ENCODE data around the gene ABCB9. TPM values are rescaled to one million over a fixed set of nuclear protein-coding genes. Genes with fewer than 3 reads are reported as not detected.

Gene ABCB9
- total RNA-seq, 1 donor from 2014 or later = 1.6 TPM

DNA sequence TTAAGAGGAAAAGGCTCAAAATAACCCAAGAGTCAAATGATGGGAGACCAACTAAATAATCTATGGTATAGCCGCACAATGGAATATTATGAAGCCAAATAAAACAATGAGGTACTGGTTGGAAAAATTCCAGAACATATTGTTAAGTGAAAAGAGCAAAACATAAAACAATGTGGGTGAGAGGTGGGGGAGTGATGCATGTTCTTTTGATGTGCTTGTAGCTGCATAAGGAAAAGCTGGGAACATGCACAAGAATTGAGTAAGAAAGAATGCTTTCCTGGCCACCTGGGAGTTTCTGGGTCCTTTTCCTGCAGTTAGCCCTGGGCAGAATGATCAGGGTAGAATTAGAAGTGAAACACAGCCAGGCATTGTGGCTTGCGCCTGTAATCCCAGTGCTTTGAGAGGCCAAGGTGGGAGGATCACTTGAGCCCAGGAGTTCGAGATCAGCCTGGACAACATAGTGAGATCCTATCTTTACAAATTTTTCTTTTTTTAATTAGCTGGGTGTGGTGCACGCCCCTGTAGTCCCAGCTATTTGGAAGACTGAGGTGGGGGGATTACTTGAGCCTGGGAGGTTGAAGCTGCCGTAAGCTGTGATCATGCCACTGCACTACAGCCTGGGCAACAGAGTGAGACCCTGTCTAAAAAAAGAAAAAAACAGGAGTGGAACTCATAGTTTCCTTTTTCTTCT lies 7.9 kb downstream of the ABCB9 start:
- peaks cover 28% of the 10 kb centered on the region for H3K4me1 ChIP-seq
- H3K4me3 ChIP-seq = no peak overlapping the region
- peaks cover 6% of the 10 kb centered on the region for H3K36me3 ChIP-seq
- H3K27ac ChIP-seq (replicated peaks) = peak overlapping the region; percentile 83
- H3K9me3 ChIP-seq (replicated peaks) = no peaks in the 10 kb centered on the region
- H3K27me3 ChIP-seq (ENCODE audit: low read depth) = no peaks in the 10 kb centered on the region
- no peak for DNase-seq
- intact Hi-C loops (cut with micrococcal nuclease) = loop anchor here (10.0 kb wide), 1 partner anchor 164 kb away; no protein-coding TSS in a partner anchor
- TF ChIP-seq, protein P1, sequence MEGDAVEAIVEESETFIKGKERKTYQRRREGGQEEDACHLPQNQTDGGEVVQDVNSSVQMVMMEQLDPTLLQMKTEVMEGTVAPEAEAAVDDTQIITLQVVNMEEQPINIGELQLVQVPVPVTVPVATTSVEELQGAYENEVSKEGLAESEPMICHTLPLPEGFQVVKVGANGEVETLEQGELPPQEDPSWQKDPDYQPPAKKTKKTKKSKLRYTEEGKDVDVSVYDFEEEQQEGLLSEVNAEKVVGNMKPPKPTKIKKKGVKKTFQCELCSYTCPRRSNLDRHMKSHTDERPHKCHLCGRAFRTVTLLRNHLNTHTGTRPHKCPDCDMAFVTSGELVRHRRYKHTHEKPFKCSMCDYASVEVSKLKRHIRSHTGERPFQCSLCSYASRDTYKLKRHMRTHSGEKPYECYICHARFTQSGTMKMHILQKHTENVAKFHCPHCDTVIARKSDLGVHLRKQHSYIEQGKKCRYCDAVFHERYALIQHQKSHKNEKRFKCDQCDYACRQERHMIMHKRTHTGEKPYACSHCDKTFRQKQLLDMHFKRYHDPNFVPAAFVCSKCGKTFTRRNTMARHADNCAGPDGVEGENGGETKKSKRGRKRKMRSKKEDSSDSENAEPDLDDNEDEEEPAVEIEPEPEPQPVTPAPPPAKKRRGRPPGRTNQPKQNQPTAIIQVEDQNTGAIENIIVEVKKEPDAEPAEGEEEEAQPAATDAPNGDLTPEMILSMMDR (IDR thresholded peaks at IDR 0.05; ENCODE audit: borderline replicate concordance) = no peak

DNA sequence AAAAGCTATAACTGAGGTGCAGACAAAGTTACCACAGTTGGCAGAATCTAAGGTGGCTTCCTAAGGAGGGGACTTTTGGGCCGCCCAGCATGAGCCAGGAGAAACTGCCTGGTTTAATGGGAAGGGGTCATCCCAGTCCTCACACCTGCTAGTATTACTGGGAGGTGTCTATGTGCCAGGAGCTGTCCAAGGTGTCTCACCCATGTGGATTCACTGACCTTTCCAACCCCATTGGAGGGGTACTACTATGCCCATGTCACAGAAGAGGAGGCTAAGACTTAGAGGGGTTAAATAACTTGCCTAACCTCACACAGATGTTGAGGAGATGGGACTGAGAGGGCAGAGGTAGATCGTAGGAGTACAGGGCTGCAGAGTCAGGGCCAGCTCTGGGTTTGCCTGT lies 10.2 kb downstream of the ABCB9 start:
- intact Hi-C loops (cut with micrococcal nuclease) = loop anchor here (10.0 kb wide), 1 partner anchor 161 kb away; no protein-coding TSS in a partner anchor
- Histone ChIP-seq H3K27ac (replicated peaks) (no peak overlapping the region), H3K4me3 (no peak overlapping the region), H3K4me1 (peaks cover 7% of the 10 kb centered on the region), H3K36me3 (peaks cover 6% of the 10 kb centered on the region), H3K27me3 (ENCODE audit: low read depth) (no peaks in the 10 kb centered on the region), H3K9me3 (replicated peaks) (no peaks in the 10 kb centered on the region)
- no peak for DNase-seq
- TF ChIP-seq, protein P1 (IDR thresholded peaks at IDR 0.05; ENCODE audit: borderline replicate concordance) = no peak

DNA sequence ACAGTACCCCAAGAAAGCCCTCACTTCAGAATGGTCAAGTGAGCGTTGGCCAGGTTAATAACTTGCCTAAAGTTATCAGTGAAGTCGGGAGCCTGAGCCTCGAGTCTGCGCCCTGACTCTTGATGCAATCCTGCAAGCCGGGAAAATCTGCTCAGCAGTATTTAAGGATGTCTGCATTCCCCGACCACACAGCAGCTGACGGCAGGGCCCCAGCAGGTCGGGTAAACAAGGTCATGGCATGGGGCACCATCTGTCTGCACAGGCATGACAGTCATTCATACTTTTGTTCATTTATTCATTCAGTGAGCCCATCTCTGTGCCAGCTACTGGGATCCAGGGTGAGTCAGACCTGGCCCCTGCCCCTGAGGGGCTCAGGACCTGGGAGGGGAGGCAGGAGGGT lies 11.1 kb downstream of the ABCB9 start:
- Histone ChIP-seq H3K27me3 (ENCODE audit: low read depth) (no peaks in the 10 kb centered on the region), H3K36me3 (peaks cover 6% of the 10 kb centered on the region), H3K27ac (replicated peaks) (no peak overlapping the region), H3K9me3 (replicated peaks) (no peaks in the 10 kb centered on the region), H3K4me1 (peaks cover 11% of the 10 kb centered on the region), H3K4me3 (no peak overlapping the region)
- TF ChIP-seq, protein P1 (IDR thresholded peaks at IDR 0.05; ENCODE audit: borderline replicate concordance) = no peak
- intact Hi-C loops (cut with micrococcal nuclease) = loop anchor here (10.0 kb wide), 1 partner anchor 160 kb away; no protein-coding TSS in a partner anchor
- DNase-seq = no peak

DNA sequence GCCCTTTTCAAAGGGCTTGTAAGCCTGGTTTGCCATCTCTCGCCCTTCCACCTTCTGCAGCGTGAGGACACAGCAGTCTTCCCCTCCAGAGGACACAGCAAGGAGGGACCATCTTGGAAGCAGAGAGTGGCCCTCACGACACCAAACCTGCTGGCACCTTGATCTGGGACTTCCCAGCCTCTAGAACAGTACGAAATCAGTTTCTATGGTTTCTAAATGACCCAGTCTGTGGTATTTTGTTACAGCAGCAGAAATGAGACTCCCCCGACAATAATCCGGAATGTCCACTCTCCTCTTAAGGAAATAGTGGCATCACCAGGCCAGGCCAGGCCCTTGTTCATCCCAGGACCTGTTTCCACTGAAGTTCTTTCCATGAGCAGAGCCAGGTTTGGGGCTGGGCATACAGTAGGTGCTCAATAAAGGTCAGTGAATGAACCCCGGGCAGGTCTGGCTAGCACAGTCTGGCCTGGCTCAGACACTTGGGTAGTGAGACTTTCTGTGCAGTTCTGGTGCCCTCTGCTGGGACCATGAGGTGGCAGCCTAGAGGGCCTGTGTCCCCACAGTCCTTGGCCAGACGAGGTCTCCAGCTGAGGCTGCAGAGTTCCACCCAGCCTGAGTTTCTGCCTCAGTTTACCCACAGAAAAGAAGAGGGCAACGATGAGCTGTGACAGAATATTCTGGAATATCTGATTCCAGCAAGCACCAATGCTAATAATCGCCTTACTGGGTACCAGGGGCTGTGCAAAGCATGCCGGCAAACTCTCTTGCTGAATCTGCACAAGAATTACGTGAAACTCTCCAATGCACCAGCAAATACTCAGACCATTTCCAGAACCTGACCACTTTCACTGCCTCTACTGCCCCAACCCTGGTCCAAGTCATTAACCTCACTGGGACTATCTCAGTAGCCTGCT lies 14.0 kb downstream of the ABCB9 start:
- Histone ChIP-seq H3K27me3 (ENCODE audit: low read depth) (no peaks in the 10 kb centered on the region), H3K9me3 (replicated peaks) (no peaks in the 10 kb centered on the region), H3K4me3 (no peak overlapping the region), H3K27ac (replicated peaks) (no peak overlapping the region), H3K36me3 (no peaks in the 10 kb centered on the region), H3K4me1 (peaks cover 16% of the 10 kb centered on the region)
- TF ChIP-seq, protein P1 (IDR thresholded peaks at IDR 0.05; ENCODE audit: borderline replicate concordance) = peak; percentile 94
- peak; percentile 72 for DNase-seq
- intact Hi-C loops (cut with micrococcal nuclease) = loop anchor here (5.0 to 10.0 kb wide), 2 partner anchors 90 to 157 kb away; no protein-coding TSS in a partner anchor

DNA sequence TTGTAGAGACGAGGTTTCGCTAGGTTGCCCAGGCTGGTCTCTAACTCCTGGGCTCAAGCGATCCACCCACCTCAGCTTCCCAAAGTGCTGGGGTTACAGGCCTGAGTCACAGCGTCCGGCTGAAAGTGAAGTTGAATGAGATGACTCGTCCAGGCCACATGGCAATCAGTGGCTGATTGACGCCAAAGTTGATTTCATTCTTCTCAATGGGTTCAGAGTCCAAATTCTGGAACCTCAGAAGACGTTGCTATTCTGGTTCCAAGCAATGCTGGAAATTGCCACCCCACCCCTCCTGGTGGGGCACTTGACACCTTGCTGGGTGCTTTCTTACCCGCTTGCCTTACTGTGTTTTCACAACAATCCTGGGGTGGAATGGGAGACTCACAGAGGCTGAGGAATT lies 14.9 kb downstream of the ABCB9 start:
- intact Hi-C loops (cut with micrococcal nuclease) = loop anchor here (5.0 to 10.0 kb wide), 2 partner anchors 89 to 157 kb away; no protein-coding TSS in a partner anchor
- no peaks in the 10 kb centered on the region for H3K36me3 ChIP-seq
- no peaks in the 10 kb centered on the region for H3K27me3 ChIP-seq (ENCODE audit: low read depth)
- H3K9me3 ChIP-seq (replicated peaks) = no peaks in the 10 kb centered on the region
- peaks cover 25% of the 10 kb centered on the region for H3K4me1 ChIP-seq
- no peak overlapping the region for H3K4me3 ChIP-seq
- H3K27ac ChIP-seq (replicated peaks) = no peak overlapping the region
- no peak for DNase-seq
- TF ChIP-seq, protein P1 (IDR thresholded peaks at IDR 0.05; ENCODE audit: borderline replicate concordance) = no peak

All from left ventricle myocardium inferior (tissue), 1 donor.